ENCODE data around the gene GABPB2. TPM values are rescaled to one million over a fixed set of nuclear protein-coding genes. Genes with fewer than 3 reads are reported as not detected.

The GABPB2 gene
- total RNA-seq, 1 experiment from 2014 or later: 2.0 TPM

DNA sequence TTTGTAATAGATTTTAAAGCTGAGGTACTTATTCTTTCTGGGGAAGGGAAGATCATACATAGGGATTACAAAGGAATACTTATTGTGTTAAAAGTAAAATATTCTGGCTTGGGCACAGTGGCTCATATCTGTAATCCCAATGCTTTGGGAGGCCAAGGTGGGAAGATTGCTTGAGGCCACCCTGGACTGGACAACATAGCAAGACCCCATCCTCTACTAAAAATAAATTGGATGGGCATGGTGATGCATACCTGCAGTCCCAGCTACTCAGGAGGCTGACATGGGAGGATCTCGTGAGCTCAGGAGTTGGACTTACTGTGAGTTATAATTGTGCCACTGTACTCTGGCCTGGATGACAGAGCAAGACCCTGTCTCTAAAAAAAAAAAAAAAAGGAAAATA is 27.6 kb downstream of the GABPB2 start:
- BruUV-seq (replicated peaks): no TSS peak
- Mint-ChIP-seq H3K36me3 (ENCODE audit: insufficient read depth, unreplicated experiment) (no peaks in the 10 kb centered on the region), H3K4me1 (ENCODE audit: low read depth, unreplicated experiment) (no peaks in the 10 kb centered on the region), H3K9me3 (ENCODE audit: unreplicated experiment) (no peaks in the 10 kb centered on the region), H3K4me3 (ENCODE audit: unreplicated experiment) (no peak overlapping the region), H3K27ac (ENCODE audit: unreplicated experiment) (no peak overlapping the region), H3K27me3 (ENCODE audit: insufficient read depth, unreplicated experiment) (no peaks in the 10 kb centered on the region)
- Histone ChIP-seq H3K27me3 (replicated peaks; ENCODE audit: control insufficient read depth, insufficient read depth, low read length) (no peaks in the 10 kb centered on the region), H3K4me1 (no peaks in the 10 kb centered on the region), H3K36me3 (ENCODE audit: control insufficient read depth, insufficient read depth, low read length) (no peaks in the 10 kb centered on the region), H3K9me3 (no peaks in the 10 kb centered on the region), H3K4me3 (ENCODE audit: low read depth, low read length) (no peak overlapping the region)
- intact Hi-C loops (cut with micrococcal nuclease; ENCODE audit: unreplicated experiment): no loop called here
- DNase-seq: peak in 1 of 2 experiments; percentile 2
- POLR2A ChIA-PET: no interaction called here
- TF ChIP-seq, protein P1, sequence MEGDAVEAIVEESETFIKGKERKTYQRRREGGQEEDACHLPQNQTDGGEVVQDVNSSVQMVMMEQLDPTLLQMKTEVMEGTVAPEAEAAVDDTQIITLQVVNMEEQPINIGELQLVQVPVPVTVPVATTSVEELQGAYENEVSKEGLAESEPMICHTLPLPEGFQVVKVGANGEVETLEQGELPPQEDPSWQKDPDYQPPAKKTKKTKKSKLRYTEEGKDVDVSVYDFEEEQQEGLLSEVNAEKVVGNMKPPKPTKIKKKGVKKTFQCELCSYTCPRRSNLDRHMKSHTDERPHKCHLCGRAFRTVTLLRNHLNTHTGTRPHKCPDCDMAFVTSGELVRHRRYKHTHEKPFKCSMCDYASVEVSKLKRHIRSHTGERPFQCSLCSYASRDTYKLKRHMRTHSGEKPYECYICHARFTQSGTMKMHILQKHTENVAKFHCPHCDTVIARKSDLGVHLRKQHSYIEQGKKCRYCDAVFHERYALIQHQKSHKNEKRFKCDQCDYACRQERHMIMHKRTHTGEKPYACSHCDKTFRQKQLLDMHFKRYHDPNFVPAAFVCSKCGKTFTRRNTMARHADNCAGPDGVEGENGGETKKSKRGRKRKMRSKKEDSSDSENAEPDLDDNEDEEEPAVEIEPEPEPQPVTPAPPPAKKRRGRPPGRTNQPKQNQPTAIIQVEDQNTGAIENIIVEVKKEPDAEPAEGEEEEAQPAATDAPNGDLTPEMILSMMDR (IDR thresholded peaks at IDR 0.05; ENCODE audit: insufficient read depth in 1 of 2, low read depth in 1 of 2, low read length in 1 of 2, severe bottlenecking in 1 of 2, unreplicated experiment in 1 of 2): no peak
- CTCF ChIA-PET: interaction anchor here (0.6 to 0.7 kb wide), 3 partner anchors 33 to 900 kb away, joined by 3 to 4 read pairs (median 3); no protein-coding TSS in a partner anchor

DNA sequence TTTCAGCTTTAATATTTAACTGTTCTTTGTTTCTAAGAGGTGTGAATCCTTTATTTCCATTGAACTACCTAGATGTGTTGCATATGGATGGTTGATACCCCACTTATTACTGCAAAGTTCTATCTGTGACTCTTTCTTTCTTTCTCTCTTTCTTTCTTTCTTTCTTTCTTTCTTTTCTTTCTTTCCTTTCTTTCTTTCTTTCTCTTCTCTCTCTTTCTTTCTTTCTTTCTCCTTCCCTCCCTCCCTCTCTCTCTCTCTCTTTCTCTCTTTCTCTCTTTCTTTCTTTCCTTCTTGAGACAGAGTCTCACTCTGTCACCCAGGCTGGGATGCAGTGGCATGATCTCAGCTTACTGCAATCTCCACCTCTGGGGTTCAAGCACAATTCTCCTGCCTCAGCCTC is 34.1 kb downstream of the GABPB2 start:
- POLR2A ChIA-PET: no interaction called here
- no TSS peak for BruUV-seq (replicated peaks)
- no peaks in the 10 kb centered on the region for H3K9me3 Mint-ChIP-seq (ENCODE audit: unreplicated experiment)
- DNase-seq: no peak
- H3K27me3 ChIP-seq (replicated peaks; ENCODE audit: control insufficient read depth, insufficient read depth, low read length): no peaks in the 10 kb centered on the region
- H3K27me3 Mint-ChIP-seq (ENCODE audit: insufficient read depth, unreplicated experiment): no peaks in the 10 kb centered on the region
- no peak overlapping the region for H3K4me3 Mint-ChIP-seq (ENCODE audit: unreplicated experiment)
- H3K36me3 Mint-ChIP-seq (ENCODE audit: insufficient read depth, unreplicated experiment): no peaks in the 10 kb centered on the region
- TF ChIP-seq, protein P1 (IDR thresholded peaks at IDR 0.05; ENCODE audit: insufficient read depth in 1 of 2, low read depth in 1 of 2, low read length in 1 of 2, severe bottlenecking in 1 of 2, unreplicated experiment in 1 of 2): no peak
- H3K4me1 Mint-ChIP-seq (ENCODE audit: low read depth, unreplicated experiment): no peaks in the 10 kb centered on the region
- intact Hi-C loops (cut with micrococcal nuclease; ENCODE audit: unreplicated experiment): no loop called here
- H3K36me3 ChIP-seq (ENCODE audit: control insufficient read depth, insufficient read depth, low read length): no peaks in the 10 kb centered on the region
- no peaks in the 10 kb centered on the region for H3K9me3 ChIP-seq
- H3K4me3 ChIP-seq (ENCODE audit: low read depth, low read length): no peak overlapping the region
- CTCF ChIA-PET: no interaction called here
- no peaks in the 10 kb centered on the region for H3K4me1 ChIP-seq
- H3K27ac Mint-ChIP-seq (ENCODE audit: unreplicated experiment): no peak overlapping the region

DNA sequence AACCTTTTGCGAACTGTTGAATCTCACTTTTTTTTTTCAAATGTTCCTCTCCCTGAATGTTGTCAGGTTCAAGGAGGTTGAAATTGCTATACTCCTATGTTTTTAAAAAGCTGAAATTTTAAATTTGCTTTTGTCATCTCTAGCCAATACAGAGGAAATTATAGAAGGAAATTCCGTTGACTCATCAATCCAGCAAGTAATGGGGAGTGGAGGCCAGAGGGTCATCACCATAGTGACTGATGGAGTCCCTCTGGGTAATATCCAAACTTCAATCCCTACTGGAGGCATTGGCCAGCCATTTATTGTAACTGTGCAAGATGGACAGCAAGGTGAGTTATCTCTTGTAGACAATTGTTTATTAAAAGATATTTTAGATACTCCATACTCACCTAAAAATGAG is 36.3 kb downstream of the GABPB2 start:
- DNase-seq: no peak
- intact Hi-C loops (cut with micrococcal nuclease; ENCODE audit: unreplicated experiment): no loop called here
- H3K4me1 ChIP-seq: no peaks in the 10 kb centered on the region
- H3K9me3 ChIP-seq: no peaks in the 10 kb centered on the region
- ChIA-PET CTCF (no interaction called here), POLR2A (no interaction called here)
- BruUV-seq (replicated peaks): no TSS peak
- no peak overlapping the region for H3K4me3 ChIP-seq (ENCODE audit: low read depth, low read length)
- H3K27me3 Mint-ChIP-seq (ENCODE audit: insufficient read depth, unreplicated experiment): no peaks in the 10 kb centered on the region
- H3K4me3 Mint-ChIP-seq (ENCODE audit: unreplicated experiment): no peak overlapping the region
- H3K36me3 Mint-ChIP-seq (ENCODE audit: insufficient read depth, unreplicated experiment): no peaks in the 10 kb centered on the region
- H3K4me1 Mint-ChIP-seq (ENCODE audit: low read depth, unreplicated experiment): no peaks in the 10 kb centered on the region
- no peaks in the 10 kb centered on the region for H3K27me3 ChIP-seq (replicated peaks; ENCODE audit: control insufficient read depth, insufficient read depth, low read length)
- TF ChIP-seq, protein P1 (IDR thresholded peaks at IDR 0.05; ENCODE audit: insufficient read depth in 1 of 2, low read depth in 1 of 2, low read length in 1 of 2, severe bottlenecking in 1 of 2, unreplicated experiment in 1 of 2): no peak
- H3K27ac Mint-ChIP-seq (ENCODE audit: unreplicated experiment): no peak overlapping the region
- H3K36me3 ChIP-seq (ENCODE audit: control insufficient read depth, insufficient read depth, low read length): no peaks in the 10 kb centered on the region
- no peaks in the 10 kb centered on the region for H3K9me3 Mint-ChIP-seq (ENCODE audit: unreplicated experiment)
